K562 (cell line): ENCODE measurements around the gene DCUN1D2.

Source experiments
- CHD2 ChIP-seq: IDR thresholded peaks from 2 replicates; pipeline ENCODE4 v1.6.1; 2011; ENCODE audit warnings: low read depth, low read length
- EZH2 ChIP-seq: IDR thresholded peaks from 2 replicates; pipeline ENCODE4 v1.6.1; 2012; ENCODE audit warnings: low read depth, mild to moderate bottlenecking, inconsistent platforms, low read length, borderline replicate concordance
- GATAD2A ChIP-seq: fragments of 450-650 bp; IDR thresholded peaks from 2 replicates; pipeline ENCODE4 v1.6.1; 2017
- HMG20B ChIP-seq: fragments of 250-450 bp; sonication (Bioruptor Pico); IDR thresholded peaks from 2 replicates; pipeline ENCODE4 v1.5.0; 2021; ENCODE audit warnings: mild to moderate bottlenecking
- IRF2 ChIP-seq: sonication (generic); formaldehyde crosslinking; IDR thresholded peaks from 2 replicates; pipeline ENCODE4 v1.8.1; 2022; ENCODE audit warnings: mild to moderate bottlenecking, missing genetic modification reagents
- NR2C1 ChIP-seq, 2 experiments: fragments of 450-650 bp; IDR thresholded peaks; 2 replicates each; pipeline ENCODE4 v1.6.1; 2017; ENCODE audit warnings: mild to moderate bottlenecking in 2 of 2, antibody characterized with exemption in 1 of 2, inconsistent platforms in 1 of 2, missing compliant biosample characterization in 1 of 2, missing genetic modification characterization in 1 of 2
- SAFB2 ChIP-seq: fragments of 200-400 bp; formaldehyde crosslinking; IDR thresholded peaks from 2 replicates; pipeline ENCODE4 v1.6.1; 2018; ENCODE audit warnings: borderline replicate concordance, low read length, low read depth, moderate library complexity; ENCODE audit not compliant: severe bottlenecking
- ZNF146 ChIP-seq: IDR thresholded peaks from one replicate; pipeline ENCODE4 v1.6.1; 2018; ENCODE audit warnings: missing compliant biosample characterization; ENCODE audit not compliant: unreplicated experiment
- ZNF384 ChIP-seq: IDR thresholded peaks from 2 replicates; pipeline ENCODE4 v1.6.1; 2012; ENCODE audit warnings: low read depth, low read length, improper control_type of control experiment
- TF ChIP-seq, protein P1 (sequence below), 2 experiments: fragments of 450-650 bp in 1 of 2; sonication (generic) in 1 of 2; formaldehyde crosslinking; conservative IDR thresholded peaks; 2 replicates each; pipeline versions ENCODE4 v1.4.0 to v1.8.1; 2020 to 2022; ENCODE audit warnings: mild to moderate bottlenecking in 1 of 2, missing genetic modification reagents in 1 of 2
- TF ChIP-seq, protein P2 (sequence below), 3 experiments: IDR thresholded peaks in 2 of 3; conservative IDR thresholded peaks in 1 of 3; 2 replicates each; pipeline ENCODE4 v1.5.1; 2011 to 2012; ENCODE audit warnings: low read length in 3 of 3, mild to moderate bottlenecking in 3 of 3, control low read depth in 2 of 3, improper control_type of control experiment in 1 of 3, inconsistent platforms in 1 of 3, low read depth in 1 of 3, mixed read lengths in 1 of 3, moderate library complexity in 1 of 3; ENCODE audit not compliant: insufficient read depth in 2 of 3
- TF ChIP-seq, protein P3 (sequence below): fragments of 450-650 bp; IDR thresholded peaks from 2 replicates; pipeline ENCODE4 v1.6.1; 2017; ENCODE audit warnings: mild to moderate bottlenecking, moderate library complexity
- TF ChIP-seq, protein P4 (sequence below): fragments of 450-650 bp; formaldehyde crosslinking; IDR thresholded peaks from 2 replicates; pipeline ENCODE4 v1.4.0; 2020; ENCODE audit warnings: mild to moderate bottlenecking, moderate library complexity

DNA sequence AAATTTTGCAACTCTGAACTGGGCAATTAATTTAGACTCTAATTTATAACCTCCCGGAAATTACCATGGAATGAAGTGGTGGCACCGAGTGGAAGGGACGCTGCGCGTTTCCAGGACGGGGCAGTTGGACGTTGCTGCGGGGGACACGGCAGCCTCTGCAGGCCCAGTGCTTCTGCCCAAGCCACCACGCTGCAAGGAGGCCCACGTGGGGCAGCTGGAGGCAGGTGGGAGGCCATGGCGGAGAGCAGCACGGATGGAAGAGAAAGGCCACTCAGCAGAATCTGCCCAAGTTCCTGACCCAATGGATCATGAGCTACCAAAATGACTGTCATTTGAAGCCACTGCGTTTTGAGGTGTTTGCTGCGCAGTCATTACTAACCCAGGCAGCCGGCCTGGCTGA is 26.0 kb downstream of the DCUN1D2 start:
- TF ChIP-seq NR2C1 (IDR thresholded peaks at IDR 0.05) (no peak), NR2C1 (tag; IDR thresholded peaks at IDR 0.05) (no peak), EZH2 (no peak), IRF2 (CRISPR knock-in tag) (no peak), ZNF146 (CRISPR knock-in tag) (no peak), SAFB2 (no peak), HMG20B (CRISPR knock-in tag) (no peak), ZNF384 (no peak), CHD2 (no peak), GATAD2A (no peak)
- TF ChIP-seq, protein P1, sequence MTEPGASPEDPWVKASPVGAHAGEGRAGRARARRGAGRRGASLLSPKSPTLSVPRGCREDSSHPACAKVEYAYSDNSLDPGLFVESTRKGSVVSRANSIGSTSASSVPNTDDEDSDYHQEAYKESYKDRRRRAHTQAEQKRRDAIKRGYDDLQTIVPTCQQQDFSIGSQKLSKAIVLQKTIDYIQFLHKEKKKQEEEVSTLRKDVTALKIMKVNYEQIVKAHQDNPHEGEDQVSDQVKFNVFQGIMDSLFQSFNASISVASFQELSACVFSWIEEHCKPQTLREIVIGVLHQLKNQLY (CRISPR knock-in tag; conservative IDR thresholded peaks at IDR 0.05): no peak
- TF ChIP-seq, protein P2, sequence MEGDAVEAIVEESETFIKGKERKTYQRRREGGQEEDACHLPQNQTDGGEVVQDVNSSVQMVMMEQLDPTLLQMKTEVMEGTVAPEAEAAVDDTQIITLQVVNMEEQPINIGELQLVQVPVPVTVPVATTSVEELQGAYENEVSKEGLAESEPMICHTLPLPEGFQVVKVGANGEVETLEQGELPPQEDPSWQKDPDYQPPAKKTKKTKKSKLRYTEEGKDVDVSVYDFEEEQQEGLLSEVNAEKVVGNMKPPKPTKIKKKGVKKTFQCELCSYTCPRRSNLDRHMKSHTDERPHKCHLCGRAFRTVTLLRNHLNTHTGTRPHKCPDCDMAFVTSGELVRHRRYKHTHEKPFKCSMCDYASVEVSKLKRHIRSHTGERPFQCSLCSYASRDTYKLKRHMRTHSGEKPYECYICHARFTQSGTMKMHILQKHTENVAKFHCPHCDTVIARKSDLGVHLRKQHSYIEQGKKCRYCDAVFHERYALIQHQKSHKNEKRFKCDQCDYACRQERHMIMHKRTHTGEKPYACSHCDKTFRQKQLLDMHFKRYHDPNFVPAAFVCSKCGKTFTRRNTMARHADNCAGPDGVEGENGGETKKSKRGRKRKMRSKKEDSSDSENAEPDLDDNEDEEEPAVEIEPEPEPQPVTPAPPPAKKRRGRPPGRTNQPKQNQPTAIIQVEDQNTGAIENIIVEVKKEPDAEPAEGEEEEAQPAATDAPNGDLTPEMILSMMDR (IDR thresholded peaks at IDR 0.05 in 2 of 3, conservative IDR thresholded peaks at IDR 0.05 in 1 of 3; ENCODE audit: insufficient read depth in 2 of 3, low read depth in 1 of 3, low read length in 3 of 3): no peak
- TF ChIP-seq, protein P3, sequence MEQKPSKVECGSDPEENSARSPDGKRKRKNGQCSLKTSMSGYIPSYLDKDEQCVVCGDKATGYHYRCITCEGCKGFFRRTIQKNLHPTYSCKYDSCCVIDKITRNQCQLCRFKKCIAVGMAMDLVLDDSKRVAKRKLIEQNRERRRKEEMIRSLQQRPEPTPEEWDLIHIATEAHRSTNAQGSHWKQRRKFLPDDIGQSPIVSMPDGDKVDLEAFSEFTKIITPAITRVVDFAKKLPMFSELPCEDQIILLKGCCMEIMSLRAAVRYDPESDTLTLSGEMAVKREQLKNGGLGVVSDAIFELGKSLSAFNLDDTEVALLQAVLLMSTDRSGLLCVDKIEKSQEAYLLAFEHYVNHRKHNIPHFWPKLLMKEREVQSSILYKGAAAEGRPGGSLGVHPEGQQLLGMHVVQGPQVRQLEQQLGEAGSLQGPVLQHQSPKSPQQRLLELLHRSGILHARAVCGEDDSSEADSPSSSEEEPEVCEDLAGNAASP: no peak
- TF ChIP-seq, protein P4, sequence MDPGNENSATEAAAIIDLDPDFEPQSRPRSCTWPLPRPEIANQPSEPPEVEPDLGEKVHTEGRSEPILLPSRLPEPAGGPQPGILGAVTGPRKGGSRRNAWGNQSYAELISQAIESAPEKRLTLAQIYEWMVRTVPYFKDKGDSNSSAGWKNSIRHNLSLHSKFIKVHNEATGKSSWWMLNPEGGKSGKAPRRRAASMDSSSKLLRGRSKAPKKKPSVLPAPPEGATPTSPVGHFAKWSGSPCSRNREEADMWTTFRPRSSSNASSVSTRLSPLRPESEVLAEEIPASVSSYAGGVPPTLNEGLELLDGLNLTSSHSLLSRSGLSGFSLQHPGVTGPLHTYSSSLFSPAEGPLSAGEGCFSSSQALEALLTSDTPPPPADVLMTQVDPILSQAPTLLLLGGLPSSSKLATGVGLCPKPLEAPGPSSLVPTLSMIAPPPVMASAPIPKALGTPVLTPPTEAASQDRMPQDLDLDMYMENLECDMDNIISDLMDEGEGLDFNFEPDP: no peak
